ENCODE data around the gene TVP23A. TPM values are rescaled to one million over a fixed set of nuclear protein-coding genes. Genes with fewer than 3 reads are reported as not detected.

Gene TVP23A
- total RNA-seq, 4 donors from 2014 or later: 1.1 to 3.3 TPM; not detected in 2

DNA sequence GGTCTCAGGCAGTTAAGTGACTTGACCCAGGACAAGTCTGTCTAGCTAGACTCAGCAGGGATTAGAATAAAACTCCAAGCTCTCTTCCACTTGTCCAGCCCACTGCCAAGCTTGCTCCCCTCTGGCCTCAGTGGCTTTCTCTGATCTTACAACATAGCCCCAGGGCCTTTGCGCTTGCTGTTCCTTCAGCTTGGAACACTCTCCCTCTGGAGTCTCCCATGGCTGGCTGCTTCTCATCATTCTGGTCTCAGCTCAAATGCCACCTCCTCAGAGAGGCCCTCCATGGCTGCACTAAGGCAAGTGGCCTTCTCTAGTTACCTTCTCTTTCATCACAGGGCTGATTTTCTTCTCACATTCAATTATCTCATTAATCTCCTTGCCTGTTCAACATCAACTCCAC, 1.1 kb downstream of the TVP23A start:
- no peak overlapping the region for H3K4me3 ChIP-seq
- DNase-seq: no peak
- no peaks in the 10 kb centered on the region for H3K27me3 ChIP-seq
- no peak overlapping the region for H3K27ac ChIP-seq
- H3K4me1 ChIP-seq: no peaks in the 10 kb centered on the region
- no peak for TF ChIP-seq POLR2A (IDR thresholded peaks at IDR 0.05)
- no peak for TF ChIP-seq CTCF (IDR thresholded peaks at IDR 0.05)
- no peaks in the 10 kb centered on the region for H3K9me3 ChIP-seq
- H3K36me3 ChIP-seq: no peaks in the 10 kb centered on the region

- no peak for TF ChIP-seq CTCF (IDR thresholded peaks at IDR 0.05)
- TF ChIP-seq POLR2A (IDR thresholded peaks at IDR 0.05): no peak
- DNase-seq: no peak
- Histone ChIP-seq H3K36me3 (no peaks in the 10 kb centered on the region), H3K4me1 (no peaks in the 10 kb centered on the region), H3K27ac (no peak overlapping the region), H3K4me3 (no peak overlapping the region), H3K27me3 (no peaks in the 10 kb centered on the region), H3K9me3 (no peaks in the 10 kb centered on the region)
Measured at GRCh38 chr16:10813099-10813455, 5.5 kb downstream of the TVP23A start.

GRCh38 chr16:10812312-10813098, 6.1 kb downstream of the TVP23A start:
- no peaks in the 10 kb centered on the region for H3K9me3 ChIP-seq
- H3K4me1 ChIP-seq: no peaks in the 10 kb centered on the region
- H3K27ac ChIP-seq: no peak overlapping the region
- no peak overlapping the region for H3K4me3 ChIP-seq
- TF ChIP-seq CTCF (IDR thresholded peaks at IDR 0.05) (peak in 1 of 6 experiments; percentile 2), POLR2A (IDR thresholded peaks at IDR 0.05) (no peak)
- no peaks in the 10 kb centered on the region for H3K27me3 ChIP-seq
- H3K36me3 ChIP-seq: no peaks in the 10 kb centered on the region
- no peak for DNase-seq

GRCh38 chr16:10809706-10810105, 8.9 kb downstream of the TVP23A start:
- no peaks in the 10 kb centered on the region for H3K4me1 ChIP-seq
- no peaks in the 10 kb centered on the region for H3K27me3 ChIP-seq
- no peak for DNase-seq
- H3K27ac ChIP-seq: no peak overlapping the region
- no peaks in the 10 kb centered on the region for H3K9me3 ChIP-seq
- H3K36me3 ChIP-seq: no peaks in the 10 kb centered on the region
- TF ChIP-seq POLR2A (IDR thresholded peaks at IDR 0.05) (no peak), CTCF (IDR thresholded peaks at IDR 0.05) (no peak)
- no peak overlapping the region for H3K4me3 ChIP-seq

DNA sequence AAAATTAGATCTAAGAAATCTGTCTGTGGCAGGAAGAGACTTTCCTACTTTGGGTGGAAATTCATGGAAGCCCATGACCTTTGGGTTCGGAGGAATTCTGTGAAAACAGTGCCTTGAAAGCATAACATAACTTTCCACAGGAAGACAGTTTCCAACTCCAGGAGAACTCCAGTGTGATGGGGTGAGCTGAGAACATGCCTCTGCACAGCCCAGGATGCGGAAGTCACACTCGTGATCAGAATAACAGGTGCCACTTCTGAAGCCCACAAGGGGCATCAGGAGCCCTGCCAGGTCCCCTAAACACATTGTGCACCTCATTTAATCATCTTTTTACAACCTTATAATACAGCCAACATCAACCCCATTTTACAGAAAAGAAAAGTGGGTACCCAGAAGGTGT, 9.7 kb downstream of the TVP23A start:
- H3K27me3 ChIP-seq: no peaks in the 10 kb centered on the region

More for the DNA sequence above, 9.7 kb downstream of the TVP23A start:
- Histone ChIP-seq H3K36me3 (no peaks in the 10 kb centered on the region), H3K4me3 (no peak overlapping the region), H3K4me1 (no peaks in the 10 kb centered on the region), H3K27ac (no peak overlapping the region), H3K9me3 (no peaks in the 10 kb centered on the region)
- TF ChIP-seq CTCF (IDR thresholded peaks at IDR 0.05) (no peak), POLR2A (IDR thresholded peaks at IDR 0.05) (no peak)
- DNase-seq: no peak

All from Peyer's patch (tissue), 4 donors.